Fibroblast of gingiva (primary cell): ENCODE results near the gene UCP3.

Experiments used
- DNase-seq: peaks from one replicate; pipeline ENCODE4 v3.0.0-alpha.2; 2011; ENCODE audit warnings: low read depth

Gene UCP3, protein sequence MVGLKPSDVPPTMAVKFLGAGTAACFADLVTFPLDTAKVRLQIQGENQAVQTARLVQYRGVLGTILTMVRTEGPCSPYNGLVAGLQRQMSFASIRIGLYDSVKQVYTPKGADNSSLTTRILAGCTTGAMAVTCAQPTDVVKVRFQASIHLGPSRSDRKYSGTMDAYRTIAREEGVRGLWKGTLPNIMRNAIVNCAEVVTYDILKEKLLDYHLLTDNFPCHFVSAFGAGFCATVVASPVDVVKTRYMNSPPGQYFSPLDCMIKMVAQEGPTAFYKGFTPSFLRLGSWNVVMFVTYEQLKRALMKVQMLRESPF

DNA sequence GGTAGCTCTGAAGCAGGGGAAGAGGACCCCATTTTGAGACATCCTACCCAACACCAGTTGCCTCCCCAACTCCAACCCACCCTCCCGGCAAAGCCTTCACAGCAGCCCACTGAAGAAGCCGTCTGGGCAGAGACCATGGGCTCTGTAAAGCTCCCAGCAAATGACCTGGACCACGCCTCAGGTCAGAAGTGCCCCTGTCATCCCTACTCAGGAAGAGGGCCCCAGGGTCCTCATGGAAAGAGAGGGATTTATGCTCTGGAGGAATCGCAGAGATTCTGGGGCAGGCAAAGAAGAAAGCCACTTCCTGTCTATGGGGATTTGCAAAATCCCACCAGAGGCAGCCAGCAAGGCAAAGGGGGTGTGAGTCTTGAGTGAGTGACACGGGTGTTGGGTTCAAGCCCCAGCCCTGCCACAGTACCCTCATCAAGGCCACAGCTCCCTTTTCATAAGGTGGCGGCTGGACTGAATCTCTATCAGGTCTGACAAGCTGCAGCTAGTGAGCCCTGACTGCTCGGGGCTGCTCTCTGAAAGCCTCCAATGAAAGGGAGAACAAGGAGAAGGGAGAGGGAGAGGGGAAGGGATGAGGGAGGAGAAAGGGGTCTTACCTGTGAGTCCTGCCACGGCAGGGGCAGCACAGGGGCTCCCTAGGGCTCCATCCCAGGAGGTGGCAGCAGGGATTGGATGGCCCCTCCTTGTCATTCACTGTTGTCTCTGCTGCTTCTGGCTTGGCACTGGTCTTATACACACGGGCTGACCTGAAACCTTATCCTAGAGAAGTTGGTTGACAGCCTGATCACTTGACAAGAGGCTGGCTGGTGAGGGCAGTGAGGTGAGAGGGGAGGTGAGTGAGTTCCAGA lies at the start of gene UCP3:
UCP3 (minus strand) TSS at position 713 of the 857 bp plus-strand sequence. CDS start 2,043 bp downstream, outside the sequence.
- no peak for DNase-seq

- peak; percentile 35 for DNase-seq
Observed at GRCh38 chr11:74057249-74058151, 48.6 kb upstream of the UCP3 start.

- DNase-seq, result peak; percentile 47
Observed at GRCh38 chr11:74055938-74056337, 47.1 kb upstream of the UCP3 start.

- DNase-seq, result no peak
Observed at GRCh38 chr11:74050465-74050864, 41.6 kb upstream of the UCP3 start.

DNA sequence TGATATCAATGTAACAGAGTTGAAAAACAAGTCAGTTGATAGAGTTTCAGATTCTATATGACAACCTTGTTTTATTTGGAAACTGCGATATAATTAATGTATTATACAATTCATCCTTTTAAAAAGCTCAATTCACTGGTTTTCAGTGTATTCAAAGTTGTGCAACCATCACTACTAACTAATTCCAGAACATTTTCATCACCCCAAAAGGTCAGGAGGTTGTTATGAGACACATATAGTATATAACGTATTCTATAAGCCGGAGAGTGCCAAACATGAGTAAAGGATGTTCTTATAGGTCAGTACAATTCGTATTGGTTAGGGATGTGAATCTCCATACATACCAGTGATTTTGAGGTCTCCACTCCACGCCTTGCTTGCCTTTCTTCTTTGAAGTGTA lies 40.1 kb upstream of the UCP3 start:
- no peak for DNase-seq

GRCh38 chr11:74044538-74044937 lies 35.7 kb upstream of the UCP3 start:
- no peak for DNase-seq

DNA sequence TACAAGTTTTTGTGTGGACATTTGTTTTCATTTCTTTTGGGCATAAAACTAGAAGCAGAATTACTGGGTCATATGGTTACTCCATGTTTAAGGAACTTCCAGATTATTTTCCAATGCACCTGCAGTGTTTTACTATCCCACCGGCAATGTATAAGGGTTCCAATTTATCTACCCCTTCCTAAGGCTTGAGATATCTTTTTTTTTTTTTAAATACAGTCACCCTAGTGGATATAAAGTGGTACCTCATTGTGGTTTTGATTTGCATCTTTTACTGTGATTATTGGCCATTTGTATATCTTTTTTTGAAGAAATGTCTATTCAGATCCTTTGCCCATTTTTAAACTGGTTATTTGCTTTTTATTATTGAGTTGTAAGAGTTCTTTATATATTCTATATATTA lies 34.6 kb upstream of the UCP3 start:
- DNase-seq, result no peak

GRCh38 chr11:74037309-74037708 lies 28.4 kb upstream of the UCP3 start:
- DNase-seq, result no peak

- peak; percentile 14 for DNase-seq
Observed at GRCh38 chr11:74035264-74035663, 26.4 kb upstream of the UCP3 start.

DNA sequence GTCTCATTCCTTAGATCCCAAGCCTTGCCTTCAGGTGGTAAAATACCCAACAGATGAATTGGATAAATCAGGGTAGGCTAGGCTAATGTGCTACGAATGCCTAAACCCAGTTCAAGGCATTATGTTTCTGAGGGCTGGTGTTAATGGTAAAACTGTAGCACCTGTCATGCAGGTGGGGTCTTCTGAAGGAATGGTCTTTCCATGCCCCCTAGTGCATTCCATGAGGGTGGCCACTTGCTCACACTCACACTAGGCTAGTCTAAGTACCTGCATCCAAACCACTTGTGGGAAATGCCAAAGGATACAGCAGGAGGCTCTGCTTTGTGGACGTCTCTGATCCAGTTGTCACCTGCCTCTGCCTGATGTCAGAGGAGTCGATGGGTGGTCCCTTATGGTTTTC lies 24.2 kb upstream of the UCP3 start:
- DNase-seq, result no peak

- DNase-seq, result no peak
Observed at GRCh38 chr11:74030723-74031676, 22.1 kb upstream of the UCP3 start.

GRCh38 chr11:74025467-74026166 lies 16.7 kb upstream of the UCP3 start:
- DNase-seq, result no peak

GRCh38 chr11:74024261-74025029 lies 15.6 kb upstream of the UCP3 start:
- peak; percentile 88 for DNase-seq

- DNase-seq, result no peak
Observed at GRCh38 chr11:74023276-74023675, 14.4 kb upstream of the UCP3 start.

- DNase-seq, result no peak
Observed at GRCh38 chr11:74022546-74022945, 13.7 kb upstream of the UCP3 start.

DNA sequence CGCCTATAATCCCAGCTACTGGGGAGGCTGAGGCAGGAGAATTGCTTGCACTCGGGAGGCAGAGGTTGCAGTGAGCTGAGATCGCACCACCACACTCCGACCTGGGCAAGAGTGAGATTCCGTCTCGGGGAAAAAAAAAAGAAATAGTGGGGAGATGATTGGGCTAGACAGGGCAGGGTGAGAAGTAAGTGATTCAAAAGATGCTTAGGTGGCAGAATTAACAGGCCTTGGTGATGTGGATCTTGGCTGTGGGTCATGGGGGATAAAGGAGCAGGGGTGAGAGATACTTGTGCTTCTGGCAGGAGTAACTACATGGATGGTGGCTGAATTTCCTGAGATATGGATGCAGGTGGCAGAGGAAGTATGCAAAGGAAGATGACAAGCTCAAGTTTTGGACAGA lies 13.1 kb upstream of the UCP3 start:
- no peak for DNase-seq

GRCh38 chr11:74020539-74020938 lies 11.7 kb upstream of the UCP3 start:
- DNase-seq, result no peak

DNA sequence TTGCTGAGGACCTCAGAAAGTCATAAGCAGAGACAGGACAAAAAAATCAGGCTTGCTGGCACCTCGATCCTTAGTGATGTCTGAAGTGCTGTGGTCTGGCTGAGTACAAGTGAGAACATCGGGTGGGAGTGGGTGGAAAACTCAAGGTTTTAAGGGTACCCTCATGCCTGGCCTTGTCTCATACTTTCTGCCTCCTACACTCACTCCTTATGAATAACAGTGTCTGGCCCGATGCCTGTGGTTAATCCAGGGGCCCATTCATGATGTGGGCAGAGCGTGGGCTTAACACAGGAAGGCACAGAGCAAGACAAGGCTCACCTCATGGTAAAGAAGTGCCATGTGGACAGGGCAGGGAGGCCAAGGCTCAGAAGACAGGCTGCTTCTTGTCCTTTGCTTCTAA lies 11.0 kb upstream of the UCP3 start:
- DNase-seq, result no peak

DNA sequence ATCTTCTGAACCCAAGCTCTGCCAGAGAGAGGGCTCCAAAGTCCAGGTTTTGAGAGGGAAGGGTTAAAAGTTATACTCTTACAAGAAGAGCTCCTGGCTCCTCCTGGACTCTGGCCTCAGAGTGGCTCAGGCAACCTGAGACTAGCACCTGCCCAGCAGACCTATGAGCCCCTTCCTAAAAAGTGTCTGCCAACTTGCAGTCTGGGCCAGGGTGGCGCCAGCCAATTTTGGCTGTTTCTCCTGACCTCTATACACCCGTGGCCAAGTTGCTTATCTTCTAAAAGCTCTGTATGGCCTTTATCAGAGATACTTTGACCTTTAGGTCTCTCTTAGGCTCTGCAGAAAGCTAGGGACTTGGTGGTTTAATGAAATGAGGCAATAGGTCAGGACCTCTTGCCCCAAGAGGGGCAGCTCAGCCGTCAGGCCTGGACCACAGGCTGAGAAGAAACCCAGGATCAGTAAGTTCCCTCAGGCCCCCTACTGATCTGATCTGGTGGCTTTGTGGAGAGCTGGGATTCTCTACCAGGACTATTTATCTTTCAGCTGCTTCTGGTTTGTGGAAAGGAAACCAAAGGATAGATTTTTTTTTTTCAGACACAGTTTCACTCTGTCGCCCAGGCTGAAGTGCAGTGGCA lies 10.3 kb upstream of the UCP3 start:
- DNase-seq, result no peak
